ENCODE results near the gene HS3ST6.

- TF ChIP-seq CTCF (IDR thresholded peaks at IDR 0.05; ENCODE audit: poor library complexity) (no peak), EZH2 (IDR thresholded peaks at IDR 0.05; ENCODE audit: borderline replicate concordance) (no peak), EZH2phosphoT487 (IDR thresholded peaks at IDR 0.05; ENCODE audit: low read depth, severe bottlenecking, unreplicated experiment) (no peak)
These were observed 52.1 kb downstream of the HS3ST6 start for GRCh38 chr16:1865902-1866690.
